H9 (cell line): ENCODE data around the gene CNTN2. TPM values are rescaled to one million over a fixed set of nuclear protein-coding genes. Genes with fewer than 3 reads are reported as not detected.

Experiments
- DNase-seq: peaks from one replicate; pipeline ENCODE4 v3.0.0-alpha.2; 2017
- H2AFZ ChIP-seq: one replicate; pipeline ENCODE4 v1.6.1; 2013; ENCODE audit warnings: mild to moderate bottlenecking, low read length, control low read depth, moderate library complexity
- H2AK5ac ChIP-seq: 2 replicates; pipeline ENCODE4 v1.6.1; 2013; ENCODE audit warnings: low read length, control low read depth, mixed read lengths; ENCODE audit not compliant: insufficient read length
- H2BK120ac ChIP-seq: one replicate; pipeline ENCODE4 v1.6.1; 2013; ENCODE audit warnings: low read depth, mild to moderate bottlenecking, low read length, control low read depth, inconsistent platforms; ENCODE audit not compliant: poor library complexity, severe bottlenecking
- H2BK12ac ChIP-seq: 2 replicates; pipeline ENCODE4 v1.6.1; 2013; ENCODE audit warnings: low read length, control low read depth, mixed read lengths, low read depth; ENCODE audit not compliant: insufficient read length
- H2BK15ac ChIP-seq: 2 replicates; pipeline ENCODE4 v1.6.1; 2013; ENCODE audit warnings: low read depth, low read length, control low read depth
- H2BK20ac ChIP-seq: one replicate; pipeline ENCODE4 v1.6.1; 2013; ENCODE audit warnings: low read depth, mild to moderate bottlenecking, low read length, control low read depth, inconsistent platforms; ENCODE audit not compliant: poor library complexity, severe bottlenecking
- H2BK5ac ChIP-seq: 2 replicates; pipeline ENCODE4 v1.6.1; 2013; ENCODE audit warnings: low read length, control low read depth, mixed read lengths; ENCODE audit not compliant: insufficient read length
- H3K14ac ChIP-seq: 2 replicates; pipeline ENCODE4 v1.6.1; 2013; ENCODE audit warnings: low read length, control low read depth; ENCODE audit not compliant: insufficient read depth
- H3K18ac ChIP-seq: 2 replicates; pipeline ENCODE4 v1.6.1; 2013; ENCODE audit warnings: low read depth, mild to moderate bottlenecking, mixed read lengths, low read length, control low read depth; ENCODE audit not compliant: insufficient read length
- H3K23ac ChIP-seq: 2 replicates; pipeline ENCODE4 v1.6.1; 2013; ENCODE audit warnings: low read length, control low read depth, mixed read lengths, low read depth; ENCODE audit not compliant: insufficient read length
- H3K23me2 ChIP-seq: 2 replicates; pipeline ENCODE4 v1.6.1; 2013; ENCODE audit warnings: low read depth, mild to moderate bottlenecking, mixed read lengths, low read length, control low read depth; ENCODE audit not compliant: insufficient read length, poor library complexity, severe bottlenecking
- H3K27ac ChIP-seq: 2 replicates; pipeline ENCODE4 v1.5.1; 2013; ENCODE audit warnings: low read length, control low read depth, mixed read lengths, low read depth; ENCODE audit not compliant: insufficient read length
- H3K27me3 ChIP-seq: 2 replicates; pipeline ENCODE4 v1.6.1; 2013; ENCODE audit warnings: low read length, control low read depth, inconsistent platforms; ENCODE audit not compliant: insufficient read depth
- H3K4ac ChIP-seq: 2 replicates; pipeline ENCODE4 v1.6.1; 2013; ENCODE audit warnings: low read depth, mild to moderate bottlenecking, control low read depth, inconsistent platforms, low read length, moderate library complexity
- H3K4me1 ChIP-seq: 2 replicates; pipeline ENCODE4 v1.6.1; 2013; ENCODE audit warnings: low read length, control low read depth, inconsistent platforms; ENCODE audit not compliant: insufficient read depth
- H3K4me2 ChIP-seq: 2 replicates; pipeline ENCODE4 v1.6.1; 2013; ENCODE audit warnings: low read length, control low read depth, mixed read lengths; ENCODE audit not compliant: insufficient read length, insufficient read depth
- H3K56ac ChIP-seq: 2 replicates; pipeline ENCODE4 v1.6.1; 2013; ENCODE audit warnings: low read depth, mild to moderate bottlenecking, mixed read lengths, low read length, control low read depth; ENCODE audit not compliant: insufficient read length
- H3K79me1 ChIP-seq: 2 replicates; pipeline ENCODE4 v1.6.1; 2013; ENCODE audit warnings: low read depth, mild to moderate bottlenecking, moderate library complexity, low read length, control low read depth, inconsistent platforms; ENCODE audit not compliant: insufficient read depth, poor library complexity, severe bottlenecking
- H3K79me2 ChIP-seq: 2 replicates; pipeline ENCODE4 v1.6.1; 2013; ENCODE audit warnings: low read length, control low read depth, inconsistent platforms; ENCODE audit not compliant: insufficient read depth
- H3K9ac ChIP-seq: 2 replicates; pipeline ENCODE4 v1.6.1; 2013; ENCODE audit warnings: low read length, control low read depth, mixed read lengths; ENCODE audit not compliant: insufficient read length; ENCODE audit errors: extremely low read depth
- H3K9me3 ChIP-seq: one replicate; pipeline ENCODE4 v1.6.1; 2013; ENCODE audit warnings: low read depth, low read length, inconsistent platforms; ENCODE audit not compliant: control insufficient read depth
- H3T11ph ChIP-seq: one replicate; pipeline ENCODE4 v1.6.1; 2013; ENCODE audit warnings: mild to moderate bottlenecking, low read length, control low read depth, inconsistent platforms
- H4K20me1 ChIP-seq: one replicate; pipeline ENCODE4 v1.6.1; 2013; ENCODE audit not compliant: control insufficient read depth, insufficient read length, insufficient read depth
- H4K5ac ChIP-seq: 2 replicates; pipeline ENCODE4 v1.6.1; 2013; ENCODE audit warnings: low read depth, mild to moderate bottlenecking, mixed read lengths, low read length, control low read depth; ENCODE audit not compliant: insufficient read length
- H4K8ac ChIP-seq: replicated peaks from 2 replicates; pipeline ENCODE4 v1.6.1; 2013; ENCODE audit warnings: low read length, control low read depth, mixed read lengths, low read depth; ENCODE audit not compliant: insufficient read length
- H4K91ac ChIP-seq: 2 replicates; pipeline ENCODE4 v1.6.1; 2013; ENCODE audit warnings: low read depth, mild to moderate bottlenecking, moderate library complexity, mixed read lengths, low read length, control low read depth; ENCODE audit not compliant: insufficient read length
- H3K27ac Mint-ChIP-seq, 3 experiments: 2 replicates in 2 of 3; 3 replicates in 1 of 3; pipeline ENCODE4 v1.8.0; 2020 to 2021; ENCODE audit warnings: mixed read lengths in 3 of 3, mild to moderate bottlenecking in 1 of 3, moderate library complexity in 1 of 3
- H3K27me3 Mint-ChIP-seq: 2 replicates; pipeline ENCODE4 v1.8.0; 2021; ENCODE audit warnings: low read depth, mild to moderate bottlenecking, moderate library complexity, mixed read lengths
- H3K36me3 Mint-ChIP-seq, 3 experiments: 2 replicates in 2 of 3; 3 replicates in 1 of 3; pipeline ENCODE4 v1.8.0; 2020 to 2021; ENCODE audit warnings: low read depth in 3 of 3, mixed read lengths in 3 of 3; ENCODE audit not compliant: insufficient read depth in 1 of 3
- H3K4me1 Mint-ChIP-seq, 2 experiments: 2 replicates each; pipeline ENCODE4 v1.8.0; 2020; ENCODE audit warnings: mixed read lengths in 2 of 2
- H3K4me3 Mint-ChIP-seq, 2 experiments: 2 replicates in 1 of 2; 3 replicates in 1 of 2; pipeline ENCODE4 v1.8.0; 2020 to 2021; ENCODE audit warnings: mild to moderate bottlenecking in 2 of 2, mixed read lengths in 2 of 2, moderate library complexity in 1 of 2
- H3K9me3 Mint-ChIP-seq, 2 experiments: 2 replicates in 1 of 2; 3 replicates in 1 of 2; pipeline ENCODE4 v1.8.0; 2020; ENCODE audit warnings: mild to moderate bottlenecking in 2 of 2, mixed read lengths in 2 of 2, moderate library complexity in 1 of 2
- WGBS: extraction: QIAGEN DNeasy Blood & Tissue Kit; methylation state at CpG from one replicate; pipeline ENCODE4 v1.1.7; 2013; ENCODE audit warnings: missing lambda C conversion rate, low lambda C conversion rate, mixed read lengths; ENCODE audit not compliant: insufficient read length; ENCODE audit errors: extremely low coverage; 5-methylcytosine and 5-hydroxymethylcytosine counted together
- total RNA-seq: library from RNA; stranded (reverse); gene quantifications from 2 replicates; pipeline ENCODE4 v1.2.1, GENCODE V29; 2021
- TF ChIP-seq, protein P1 (sequence below): fragments of 200-600 bp; sonication (generic); conservative IDR thresholded peaks from 3 replicates; pipeline ENCODE4 v1.8.0; 2021; ENCODE audit warnings: antibody characterized with exemption, mild to moderate bottlenecking

CNTN2 gene
- total RNA-seq, 1 experiment from 2014 or later = 0.42 TPM

DNA sequence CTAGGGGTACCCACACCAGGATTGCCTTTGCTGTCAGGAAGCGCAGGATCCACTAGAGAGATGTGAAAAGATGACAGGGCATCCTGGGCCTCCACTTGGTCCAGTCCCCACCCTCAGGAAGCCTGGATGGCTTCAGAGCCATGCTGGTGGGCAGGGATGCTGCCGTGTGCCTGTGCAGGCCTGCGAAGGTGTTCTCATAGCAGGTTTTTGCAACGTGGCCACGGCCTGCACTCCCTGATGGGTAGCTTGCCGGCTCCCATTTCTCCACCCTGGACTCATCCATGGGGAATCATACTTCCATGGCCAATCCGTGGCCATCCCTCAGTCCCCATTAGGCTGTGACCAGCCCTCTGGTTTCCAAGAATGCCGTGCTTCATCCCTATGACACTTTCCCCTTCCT lies 34.1 kb upstream of the CNTN2 start:
- no peaks in the 10 kb centered on the region for H3K9me3 Mint-ChIP-seq
- Histone ChIP-seq H3K23ac (no peak overlapping the region), H2BK20ac (no peak overlapping the region), H2BK5ac (no peak overlapping the region), H3K9me3 (no peaks in the 10 kb centered on the region), H2AFZ (no peak overlapping the region), H3K4me1 (peaks cover 3% of the 10 kb centered on the region; the same call in 1 of the 2 replicates), H2BK12ac (no peak overlapping the region), H4K5ac (no peak overlapping the region), H3K4me2 (no peak overlapping the region), H3K9ac (no peak overlapping the region), H3K4ac (no peak overlapping the region), H2AK5ac (no peak overlapping the region), H4K8ac (no peak overlapping the region), H3K18ac (no peak overlapping the region), H3K79me2 (no peaks in the 10 kb centered on the region), H3K79me1 (no peaks in the 10 kb centered on the region), H3K14ac (no peak overlapping the region), H3K27me3 (no peaks in the 10 kb centered on the region), H3K23me2 (no peaks in the 10 kb centered on the region), H4K91ac (no peak overlapping the region), H3K56ac (no peak overlapping the region), H2BK15ac (no peak overlapping the region), H4K20me1 (no peaks in the 10 kb centered on the region), H3K27ac (no peak overlapping the region), H2BK120ac (no peak overlapping the region), H3T11ph (no peak overlapping the region)
- no peaks in the 10 kb centered on the region for H3K36me3 Mint-ChIP-seq
- no peak for DNase-seq
- no peak overlapping the region for H3K4me3 Mint-ChIP-seq
- no CpG with 5 or more reads among the region's 8 CpGs for WGBS
- peaks cover 29 to 30% of the 10 kb centered on the region in 2 experiments for H3K4me1 Mint-ChIP-seq
- H3K27me3 Mint-ChIP-seq = peaks cover 33% of the 10 kb centered on the region
- TF ChIP-seq, protein P1, sequence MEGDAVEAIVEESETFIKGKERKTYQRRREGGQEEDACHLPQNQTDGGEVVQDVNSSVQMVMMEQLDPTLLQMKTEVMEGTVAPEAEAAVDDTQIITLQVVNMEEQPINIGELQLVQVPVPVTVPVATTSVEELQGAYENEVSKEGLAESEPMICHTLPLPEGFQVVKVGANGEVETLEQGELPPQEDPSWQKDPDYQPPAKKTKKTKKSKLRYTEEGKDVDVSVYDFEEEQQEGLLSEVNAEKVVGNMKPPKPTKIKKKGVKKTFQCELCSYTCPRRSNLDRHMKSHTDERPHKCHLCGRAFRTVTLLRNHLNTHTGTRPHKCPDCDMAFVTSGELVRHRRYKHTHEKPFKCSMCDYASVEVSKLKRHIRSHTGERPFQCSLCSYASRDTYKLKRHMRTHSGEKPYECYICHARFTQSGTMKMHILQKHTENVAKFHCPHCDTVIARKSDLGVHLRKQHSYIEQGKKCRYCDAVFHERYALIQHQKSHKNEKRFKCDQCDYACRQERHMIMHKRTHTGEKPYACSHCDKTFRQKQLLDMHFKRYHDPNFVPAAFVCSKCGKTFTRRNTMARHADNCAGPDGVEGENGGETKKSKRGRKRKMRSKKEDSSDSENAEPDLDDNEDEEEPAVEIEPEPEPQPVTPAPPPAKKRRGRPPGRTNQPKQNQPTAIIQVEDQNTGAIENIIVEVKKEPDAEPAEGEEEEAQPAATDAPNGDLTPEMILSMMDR = no peak
- H3K27ac Mint-ChIP-seq = no peak overlapping the region
